ENCODE results near the gene TMPRSS4. TPM values are rescaled to one million over a fixed set of nuclear protein-coding genes. Genes with fewer than 3 reads are reported as not detected.

TMPRSS4 gene
- total RNA-seq, 1 experiment from 2014 or later: not detected

GRCh38 chr11:118060081-118060661 is 16.7 kb upstream of the TMPRSS4 start:
- no CpG with 5 or more reads among the region's 10 CpGs for WGBS (ENCODE audit: extremely low coverage, insufficient read length, low lambda C conversion rate)

More at GRCh38 chr11:118060081-118060661, 16.7 kb upstream of the TMPRSS4 start:
- Histone ChIP-seq H3K27ac (ENCODE audit: insufficient read length, low read depth, low read length) (no peak overlapping the region), H3K79me2 (ENCODE audit: insufficient read depth, low read length) (no peaks in the 10 kb centered on the region), H4K5ac (ENCODE audit: insufficient read length, low read depth, low read length) (no peak overlapping the region), H3K9me3 (ENCODE audit: control insufficient read depth, low read depth, low read length) (no peaks in the 10 kb centered on the region), H3T11ph (ENCODE audit: low read length) (no peak overlapping the region), H2AK5ac (ENCODE audit: insufficient read length, low read length) (no peak overlapping the region), H3K23me2 (ENCODE audit: insufficient read length, low read depth, low read length, poor library complexity, severe bottlenecking) (no peaks in the 10 kb centered on the region), H3K4ac (ENCODE audit: low read depth, low read length) (no peak overlapping the region), H2AFZ (ENCODE audit: low read length) (no peak overlapping the region), H2BK20ac (ENCODE audit: low read depth, low read length, poor library complexity, severe bottlenecking) (no peak overlapping the region), H2BK15ac (ENCODE audit: low read depth, low read length) (no peak overlapping the region), H4K20me1 (ENCODE audit: control insufficient read depth, insufficient read depth, insufficient read length) (no peaks in the 10 kb centered on the region), H3K4me2 (ENCODE audit: insufficient read depth, insufficient read length, low read length) (no peak overlapping the region), H2BK12ac (ENCODE audit: insufficient read length, low read depth, low read length) (no peak overlapping the region), H3K27me3 (ENCODE audit: insufficient read depth, low read length) (no peaks in the 10 kb centered on the region), H3K4me1 (ENCODE audit: insufficient read depth, low read length) (no peaks in the 10 kb centered on the region), H3K14ac (ENCODE audit: insufficient read depth, low read length) (no peak overlapping the region), H2BK5ac (ENCODE audit: insufficient read length, low read length) (no peak overlapping the region), H3K18ac (ENCODE audit: insufficient read length, low read depth, low read length) (no peak overlapping the region), H4K8ac (replicated peaks; ENCODE audit: insufficient read length, low read depth, low read length) (no peak overlapping the region), H2BK120ac (ENCODE audit: low read depth, low read length, poor library complexity, severe bottlenecking) (no peak overlapping the region), H3K9ac (ENCODE audit: extremely low read depth, insufficient read length, low read length) (no peak overlapping the region), H3K79me1 (ENCODE audit: insufficient read depth, low read depth, low read length, poor library complexity, severe bottlenecking) (no peaks in the 10 kb centered on the region), H4K91ac (ENCODE audit: insufficient read length, low read depth, low read length) (no peak overlapping the region), H3K23ac (ENCODE audit: insufficient read length, low read depth, low read length) (no peak overlapping the region), H3K56ac (ENCODE audit: insufficient read length, low read depth, low read length) (no peak overlapping the region)
- H3K36me3 Mint-ChIP-seq (ENCODE audit: insufficient read depth in 1 of 3, low read depth in 3 of 3): no peaks in the 10 kb centered on the region
- TF ChIP-seq CTCF (conservative IDR thresholded peaks at IDR 0.05): no peak
- peaks cover 14% of the 10 kb centered on the region for H3K27me3 Mint-ChIP-seq (ENCODE audit: low read depth)
- H3K27ac Mint-ChIP-seq: no peak overlapping the region; a peak in 2 of 7 replicates
- H3K4me3 Mint-ChIP-seq: no peak overlapping the region
- DNase-seq: no peak
- no peaks in the 10 kb centered on the region for H3K9me3 Mint-ChIP-seq
- H3K4me1 Mint-ChIP-seq: peaks cover 4 to 19% of the 10 kb centered on the region in 2 experiments
